Epidermal melanocyte (primary cell): ENCODE measurements around the gene NUP50.

Experiments
- DNase-seq: peaks from one replicate; pipeline ENCODE4 v3.0.0; 2011; ENCODE audit warnings: low spot score; ENCODE audit not compliant: insufficient read length

The NUP50 gene

DNA sequence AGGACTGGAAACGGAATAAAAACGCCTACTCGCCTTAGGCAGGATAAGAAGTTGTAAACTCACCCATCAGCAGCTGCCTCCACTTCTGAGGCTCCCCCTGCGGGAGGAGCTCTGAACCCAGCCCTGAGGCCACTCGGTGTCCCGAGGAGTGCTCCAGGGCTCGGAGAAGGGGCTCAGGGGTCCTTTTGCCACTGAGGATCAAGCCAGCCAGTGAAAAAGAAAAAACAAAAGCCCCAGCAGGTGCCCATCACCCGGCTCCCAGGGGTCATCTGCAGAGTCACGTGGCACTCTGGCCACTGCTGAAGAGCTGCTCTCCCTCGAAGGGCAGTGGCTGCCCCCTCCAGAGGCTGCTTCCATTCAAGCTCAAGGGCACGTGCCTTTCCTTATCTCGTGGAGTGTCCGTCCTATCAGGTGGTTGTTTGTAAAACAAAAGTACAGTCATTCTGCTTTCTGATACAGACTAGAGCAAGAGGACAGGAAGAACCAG is 29.0 kb downstream of the NUP50 start:
- DNase-seq = no peak

GRCh38 chr22:45194686-45195085 is 31.0 kb downstream of the NUP50 start:
- no peak for DNase-seq

DNA sequence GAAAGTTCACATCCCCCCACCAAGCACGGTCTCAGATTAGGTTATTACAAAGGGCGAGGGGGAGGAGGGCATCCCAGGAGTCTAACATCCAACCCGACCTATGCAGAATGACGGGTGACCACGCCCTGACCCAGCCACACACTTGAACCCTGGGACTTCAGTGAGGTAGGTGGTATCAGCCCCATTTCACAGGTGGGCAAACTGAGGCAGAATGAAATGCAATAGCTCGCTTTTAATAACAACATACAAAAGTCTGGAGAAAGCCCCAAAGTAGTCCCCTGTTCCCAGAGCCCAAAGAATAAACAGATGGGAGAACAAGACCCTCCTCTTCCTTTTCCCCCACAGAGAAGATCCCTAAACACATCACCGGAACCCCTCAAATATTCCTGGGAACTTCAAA is 31.9 kb downstream of the NUP50 start:
- DNase-seq = no peak

DNA sequence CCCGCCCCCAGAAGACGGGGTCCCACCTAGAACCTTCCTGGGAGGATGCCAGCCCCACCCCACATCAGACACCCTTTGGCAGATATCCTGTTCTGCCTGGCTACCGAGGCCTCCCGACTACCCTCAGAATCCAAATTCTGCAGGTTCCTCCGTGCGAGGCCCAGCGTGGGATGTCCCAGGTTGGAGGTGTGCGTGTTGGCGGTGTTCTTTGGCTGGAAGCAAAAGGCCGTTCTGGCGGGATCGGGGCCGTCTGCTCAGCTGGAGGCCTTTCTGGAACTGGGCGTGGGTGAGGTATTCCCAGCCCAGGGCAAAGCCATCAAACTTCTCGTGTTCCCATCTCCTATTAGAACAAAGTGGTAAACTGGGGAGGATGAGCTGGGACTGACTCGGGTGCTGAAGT is 32.6 kb downstream of the NUP50 start:
- DNase-seq = no peak

- no peak for DNase-seq
Measured at GRCh38 chr22:45196926-45197605, 33.3 kb downstream of the NUP50 start.

DNA sequence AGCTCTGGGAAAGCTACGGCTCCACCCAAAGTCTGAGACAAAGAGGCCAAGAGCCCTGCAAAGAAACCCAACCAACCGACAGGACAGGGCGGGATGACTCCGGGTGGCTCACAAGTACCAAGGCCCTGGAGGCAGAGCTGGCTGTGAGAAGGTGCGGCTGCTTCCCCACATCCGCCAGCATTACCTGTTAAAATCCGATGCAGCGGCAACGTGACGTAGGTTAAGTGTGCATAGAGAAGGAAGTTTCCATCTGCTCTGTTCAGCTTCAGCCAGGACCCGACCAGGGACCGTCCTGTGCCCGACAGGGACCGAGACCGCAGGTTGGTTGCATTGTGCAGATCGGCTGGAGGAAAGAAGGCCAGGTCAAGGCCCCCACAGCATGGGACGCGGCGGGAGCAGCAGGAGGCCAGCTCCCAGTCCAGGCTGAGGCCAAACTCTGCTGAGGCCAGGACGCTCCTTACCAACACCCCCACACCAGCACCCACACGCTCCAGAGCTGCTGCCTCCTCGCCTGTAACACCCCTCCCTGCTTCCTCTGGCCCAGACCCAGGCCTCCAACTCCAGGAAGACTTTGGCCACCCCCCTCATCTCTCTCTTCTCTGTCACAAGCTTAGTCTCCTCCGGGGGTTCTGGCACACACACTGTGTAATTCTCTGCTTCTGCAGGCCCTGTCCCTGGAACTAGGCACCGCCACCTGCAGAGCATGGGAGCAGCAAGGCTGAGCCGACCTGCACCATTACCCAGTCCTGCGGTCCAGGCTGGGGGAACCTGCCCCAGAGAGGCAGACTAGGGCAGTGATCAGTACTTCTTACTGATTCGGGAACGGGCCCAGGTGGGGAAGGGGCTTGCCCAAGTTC is 34.1 kb downstream of the NUP50 start:
- DNase-seq = no peak

GRCh38 chr22:45198463-45198795 is 34.7 kb downstream of the NUP50 start:
- DNase-seq = no peak

DNA sequence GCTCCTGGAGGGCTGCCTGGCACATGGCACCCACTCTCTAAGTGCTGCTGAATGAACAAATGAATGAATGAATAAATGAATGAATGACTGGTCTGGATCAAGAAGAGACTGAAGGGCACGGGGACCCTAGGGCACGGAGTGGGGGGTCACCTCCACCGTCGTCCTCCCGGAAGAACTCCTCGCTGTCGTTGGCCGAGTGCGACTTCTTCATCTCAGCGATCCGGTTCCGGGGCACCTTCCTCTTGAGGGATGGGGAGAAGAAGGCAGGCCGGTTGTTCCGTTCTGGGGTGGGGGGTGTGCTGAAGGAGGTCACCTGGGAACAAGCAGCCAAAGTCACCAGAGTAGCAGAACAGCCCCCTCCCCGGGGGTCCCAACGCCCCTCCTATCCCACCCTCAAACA is 36.0 kb downstream of the NUP50 start:
- DNase-seq = no peak

DNA sequence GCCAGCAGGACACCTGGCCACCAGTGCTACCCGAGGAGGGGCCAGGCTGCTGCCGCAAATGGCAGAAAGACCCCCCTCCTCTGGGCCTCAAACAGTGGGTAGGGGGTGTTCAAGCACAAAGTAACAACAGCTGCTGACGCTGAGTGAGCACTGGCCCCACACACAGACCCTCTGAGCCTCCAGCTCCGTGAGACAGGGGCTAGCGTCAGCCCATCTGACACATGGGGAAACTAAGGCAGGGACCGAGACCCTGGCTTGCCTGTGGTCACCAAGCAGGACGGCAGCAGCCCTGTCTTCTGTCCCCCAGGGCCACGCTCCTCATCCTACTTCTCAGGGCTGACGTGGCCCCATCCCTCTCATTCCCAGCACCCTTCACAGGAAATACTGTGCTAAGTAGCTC is 36.5 kb downstream of the NUP50 start:
- DNase-seq = no peak

GRCh38 chr22:45200860-45201511 is 37.3 kb downstream of the NUP50 start:
- DNase-seq = no peak

GRCh38 chr22:45201678-45202332 is 38.1 kb downstream of the NUP50 start:
- no peak for DNase-seq

DNA sequence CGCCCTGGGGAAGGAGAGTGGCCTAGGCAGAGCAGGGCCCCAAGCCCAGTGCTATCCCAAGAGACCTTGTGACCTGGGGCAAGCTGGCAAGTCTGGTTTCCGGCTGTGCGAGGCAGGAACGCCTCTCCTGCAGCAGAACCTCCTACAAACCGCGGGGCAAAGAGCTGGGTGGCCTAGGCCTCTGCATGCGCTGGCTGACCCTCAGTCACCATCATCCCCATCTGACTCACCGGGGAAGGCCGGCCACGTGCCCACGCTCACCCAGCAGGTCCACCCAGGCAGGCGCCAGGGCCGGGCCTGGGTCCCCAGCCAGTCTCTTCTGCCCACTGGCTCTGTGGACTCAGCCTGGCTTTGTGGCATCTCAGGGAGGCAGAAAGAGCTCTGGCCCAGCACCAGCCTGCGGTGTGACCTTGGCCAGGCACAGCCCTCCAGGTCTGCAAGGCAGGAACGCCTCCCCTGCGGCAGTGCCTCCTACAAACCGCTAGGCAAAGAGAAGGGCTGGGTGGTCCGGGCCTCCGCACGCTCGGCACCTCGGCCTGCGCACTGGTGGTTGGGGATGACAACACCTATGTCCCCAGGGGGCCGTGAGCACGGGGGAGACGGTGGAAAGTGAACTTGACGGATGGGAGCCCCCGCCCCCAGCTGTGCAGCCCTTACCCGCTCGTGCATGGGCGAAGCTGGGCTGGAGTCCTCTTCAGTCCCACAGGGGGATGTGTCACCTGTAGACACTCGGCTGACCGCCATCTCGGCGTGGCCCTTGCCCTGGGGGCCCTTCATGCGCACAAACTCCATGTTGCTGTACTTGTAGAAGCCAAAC is 38.8 kb downstream of the NUP50 start:
- DNase-seq = no peak

GRCh38 chr22:45203150-45203951 is 39.6 kb downstream of the NUP50 start:
- no peak for DNase-seq

DNA sequence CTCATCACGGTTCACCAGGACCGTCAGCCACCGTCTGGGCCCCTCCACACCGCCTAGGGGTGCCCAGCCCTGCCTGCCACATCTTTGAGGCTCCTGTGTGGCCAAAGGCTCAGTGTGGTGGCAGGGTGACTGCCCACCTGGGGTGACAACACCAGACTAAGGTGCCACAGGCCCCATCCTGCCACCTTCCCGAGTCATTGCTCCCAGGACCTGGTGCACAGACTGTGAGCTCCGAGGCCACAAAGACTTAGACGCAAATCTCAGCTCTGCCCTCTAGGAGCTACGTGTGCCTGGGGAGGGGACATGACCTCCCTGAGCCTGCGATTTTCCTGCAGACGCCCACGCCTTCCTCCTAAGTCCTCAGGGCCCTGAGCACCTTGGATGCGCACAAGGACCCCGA is 40.5 kb downstream of the NUP50 start:
- no peak for DNase-seq

- DNase-seq = no peak
Measured at GRCh38 chr22:45204819-45205218, 41.1 kb downstream of the NUP50 start.

DNA sequence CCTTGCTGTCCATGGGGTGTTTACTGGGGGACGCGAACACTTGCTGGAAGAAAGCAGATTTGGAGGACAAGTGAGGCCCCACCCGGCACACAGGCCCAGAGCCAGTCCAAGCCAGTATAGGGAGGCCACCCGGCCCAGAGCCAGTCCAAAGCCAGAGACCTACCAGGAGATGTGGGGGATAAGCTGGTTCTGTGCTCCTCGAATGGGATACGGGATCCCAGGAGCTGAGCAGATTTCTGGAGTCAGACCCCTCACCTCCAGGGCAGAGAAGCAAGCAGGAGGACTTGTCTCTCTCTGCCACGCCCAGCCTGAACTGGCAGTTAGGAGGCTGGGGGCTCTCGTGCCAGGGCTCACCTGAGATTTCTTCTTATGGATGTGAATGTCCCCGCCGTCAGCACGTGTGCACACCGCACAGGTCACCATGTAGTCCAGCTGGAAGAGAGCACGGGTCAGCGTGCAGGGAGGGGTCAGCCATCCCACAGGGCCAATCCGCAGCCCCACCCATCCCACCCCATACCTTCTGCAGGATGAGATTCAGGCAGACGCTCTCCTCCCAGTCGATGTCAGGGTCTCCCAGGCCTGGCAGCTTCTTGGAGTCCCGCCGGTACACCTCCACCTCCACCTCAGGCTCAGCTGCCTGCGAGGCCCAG is 41.7 kb downstream of the NUP50 start:
- no peak for DNase-seq

DNA sequence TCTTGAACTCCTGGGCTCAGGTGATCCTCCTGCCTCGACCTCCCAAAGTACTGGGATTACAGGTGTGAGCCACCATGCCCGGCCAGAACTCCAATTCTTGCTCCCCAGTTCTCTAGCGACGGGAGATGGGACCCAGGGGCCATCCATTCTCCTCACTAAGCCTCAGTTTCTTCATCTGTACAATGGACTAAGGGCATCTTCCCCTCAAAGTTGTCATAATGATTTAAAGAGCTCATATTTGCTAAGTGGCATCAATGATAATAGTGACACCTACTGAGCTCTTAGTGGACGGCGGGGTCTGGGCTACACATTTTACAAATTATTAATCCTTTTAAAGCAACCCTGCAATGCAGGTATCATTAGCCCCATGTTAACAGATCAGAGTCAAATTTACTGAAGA is 42.5 kb downstream of the NUP50 start:
- no peak for DNase-seq

DNA sequence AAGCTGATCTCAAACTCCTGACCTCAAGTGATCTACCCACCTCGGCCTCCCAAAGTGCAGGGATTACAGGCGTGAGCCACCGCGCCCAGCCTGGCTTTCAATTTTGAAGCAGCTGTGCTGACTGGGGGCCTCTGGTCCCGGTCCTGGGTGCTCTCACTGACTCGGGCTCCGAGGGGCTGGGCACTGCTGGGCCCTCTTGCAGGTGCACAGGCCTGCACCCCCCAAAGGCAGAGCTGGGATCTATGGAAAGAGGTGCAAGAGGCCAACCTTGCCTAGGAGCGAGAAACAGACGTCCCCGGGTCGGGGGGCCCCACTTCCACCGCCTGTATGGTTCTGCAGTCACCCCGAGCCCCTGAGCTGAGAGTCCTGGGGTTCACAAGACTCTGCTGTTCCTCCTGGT is 43.8 kb downstream of the NUP50 start:
- no peak for DNase-seq

- no peak for DNase-seq
Measured at GRCh38 chr22:45207981-45208664, 44.4 kb downstream of the NUP50 start.
